ENCODE results near the gene CNOT4. TPM values are rescaled to one million over a fixed set of nuclear protein-coding genes. Genes with fewer than 3 reads are reported as not detected.

Gene CNOT4
- total and polyA plus RNA-seq, 2 experiments from 2014 or later, result 6.7 to 18.2 TPM

GRCh38 chr7:135541029-135541428 is 31.1 kb upstream of the CNOT4 start:
- H3K4me1 ChIP-seq (ENCODE audit: insufficient read depth), result no peaks in the 10 kb centered on the region
- H3K27ac ChIP-seq, result no peak overlapping the region
- no peak overlapping the region for H3K9ac ChIP-seq
- no peak for TF ChIP-seq EZH2phosphoT487 (IDR thresholded peaks at IDR 0.05; ENCODE audit: insufficient read depth, low read depth)
- in situ Hi-C loops (cut with MboI), result no loop called here
- no peaks in the 10 kb centered on the region for H3K79me2 ChIP-seq (ENCODE audit: insufficient read depth)
- no peak for DNase-seq
- H3K4me3 ChIP-seq, result no peak overlapping the region
- 83 to 85% methylated on average over 6 of the region's 6 CpGs for WGBS, 2 experiments (ENCODE audit: low coverage in 1 of 2, low lambda C conversion rate in 2 of 2, missing lambda C conversion rate in 2 of 2)
- no peaks in the 10 kb centered on the region for H4K20me1 ChIP-seq (ENCODE audit: insufficient read depth)
- no peak overlapping the region for H2AFZ ChIP-seq
- no peaks in the 10 kb centered on the region for H3K9me2 ChIP-seq (ENCODE audit: insufficient read depth)
- H3K36me3 ChIP-seq (ENCODE audit: low read depth), result no peaks in the 10 kb centered on the region
- H3K9me3 ChIP-seq (ENCODE audit: low read depth), result no peaks in the 10 kb centered on the region
- no peaks in the 10 kb centered on the region for H3F3A ChIP-seq (ENCODE audit: insufficient read depth)
- no peaks in the 10 kb centered on the region for H3K27me3 ChIP-seq (replicated peaks; ENCODE audit: insufficient read depth)
- H3K4me2 ChIP-seq (ENCODE audit: unreplicated experiment), result no peak overlapping the region

GRCh38 chr7:135539629-135540028 is 29.7 kb upstream of the CNOT4 start:
- no peak for TF ChIP-seq EZH2phosphoT487 (IDR thresholded peaks at IDR 0.05; ENCODE audit: insufficient read depth, low read depth)
- TF ChIP-seq EZH2 (IDR thresholded peaks at IDR 0.05; ENCODE audit: insufficient read depth, poor library complexity, severe bottlenecking), result no peak
- in situ Hi-C loops (cut with MboI), result no loop called here
- Histone ChIP-seq H3K9me3 (ENCODE audit: low read depth) (no peaks in the 10 kb centered on the region), H3F3A (ENCODE audit: insufficient read depth) (no peaks in the 10 kb centered on the region), H3K9me2 (ENCODE audit: insufficient read depth) (no peaks in the 10 kb centered on the region), H2AFZ (no peak overlapping the region), H3K4me2 (ENCODE audit: unreplicated experiment) (no peak overlapping the region), H3K27me3 (replicated peaks; ENCODE audit: insufficient read depth) (no peaks in the 10 kb centered on the region), H3K36me3 (ENCODE audit: low read depth) (no peaks in the 10 kb centered on the region), H3K9ac (no peak overlapping the region), H3K27ac (no peak overlapping the region), H3K4me3 (no peak overlapping the region), H3K79me2 (ENCODE audit: insufficient read depth) (no peaks in the 10 kb centered on the region), H3K4me1 (ENCODE audit: insufficient read depth) (no peaks in the 10 kb centered on the region), H4K20me1 (ENCODE audit: insufficient read depth) (no peaks in the 10 kb centered on the region)
- 35 to 40% methylated on average over 2 of the region's 2 CpGs for WGBS, 2 experiments (ENCODE audit: low coverage in 1 of 2, low lambda C conversion rate in 2 of 2, missing lambda C conversion rate in 2 of 2)
- no peak for DNase-seq

GRCh38 chr7:135538376-135538775 is 28.5 kb upstream of the CNOT4 start:
- Histone ChIP-seq H4K20me1 (ENCODE audit: insufficient read depth) (no peaks in the 10 kb centered on the region), H3K4me3 (no peak overlapping the region)

GRCh38 chr7:135537905-135538304 is 28.0 kb upstream of the CNOT4 start:
- Histone ChIP-seq H3K9ac (no peak overlapping the region), H3K9me2 (ENCODE audit: insufficient read depth) (no peaks in the 10 kb centered on the region), H3K27me3 (replicated peaks; ENCODE audit: insufficient read depth) (no peaks in the 10 kb centered on the region), H3F3A (ENCODE audit: insufficient read depth) (no peaks in the 10 kb centered on the region), H3K4me3 (no peak overlapping the region), H2AFZ (no peak overlapping the region), H3K36me3 (ENCODE audit: low read depth) (no peaks in the 10 kb centered on the region), H3K27ac (no peak overlapping the region), H3K4me1 (ENCODE audit: insufficient read depth) (no peaks in the 10 kb centered on the region), H3K9me3 (ENCODE audit: low read depth) (no peaks in the 10 kb centered on the region), H3K79me2 (ENCODE audit: insufficient read depth) (no peaks in the 10 kb centered on the region), H3K4me2 (ENCODE audit: unreplicated experiment) (no peak overlapping the region), H4K20me1 (ENCODE audit: insufficient read depth) (no peaks in the 10 kb centered on the region)
- in situ Hi-C loops (cut with MboI), result no loop called here
- TF ChIP-seq EZH2phosphoT487 (IDR thresholded peaks at IDR 0.05; ENCODE audit: insufficient read depth, low read depth) (no peak), EZH2 (IDR thresholded peaks at IDR 0.05; ENCODE audit: insufficient read depth, poor library complexity, severe bottlenecking) (no peak)
- no peak for DNase-seq

More at GRCh38 chr7:135538376-135538775, 28.5 kb upstream of the CNOT4 start:
- Histone ChIP-seq H3K27ac (no peak overlapping the region), H3K36me3 (ENCODE audit: low read depth) (no peaks in the 10 kb centered on the region), H3K79me2 (ENCODE audit: insufficient read depth) (no peaks in the 10 kb centered on the region), H3K4me1 (ENCODE audit: insufficient read depth) (no peaks in the 10 kb centered on the region), H3F3A (ENCODE audit: insufficient read depth) (no peaks in the 10 kb centered on the region), H3K4me2 (ENCODE audit: unreplicated experiment) (no peak overlapping the region), H3K9me3 (ENCODE audit: low read depth) (no peaks in the 10 kb centered on the region), H3K9me2 (ENCODE audit: insufficient read depth) (no peaks in the 10 kb centered on the region), H2AFZ (no peak overlapping the region), H3K27me3 (replicated peaks; ENCODE audit: insufficient read depth) (no peaks in the 10 kb centered on the region), H3K9ac (no peak overlapping the region)
- in situ Hi-C loops (cut with MboI), result no loop called here
- 5 to 9% methylated on average over 3 of the region's 3 CpGs for WGBS, 2 experiments (ENCODE audit: low coverage in 1 of 2, low lambda C conversion rate in 2 of 2, missing lambda C conversion rate in 2 of 2)
- DNase-seq, result no peak
- TF ChIP-seq EZH2 (IDR thresholded peaks at IDR 0.05; ENCODE audit: insufficient read depth, poor library complexity, severe bottlenecking) (no peak), EZH2phosphoT487 (IDR thresholded peaks at IDR 0.05; ENCODE audit: insufficient read depth, low read depth) (no peak)

GRCh38 chr7:135537453-135537852 is 27.6 kb upstream of the CNOT4 start:
- WGBS, 2 experiments (ENCODE audit: low coverage in 1 of 2, low lambda C conversion rate in 2 of 2, missing lambda C conversion rate in 2 of 2), result 77 to 85% methylated on average over 1 of the region's 1 CpG
- in situ Hi-C loops (cut with MboI), result no loop called here
- H3F3A ChIP-seq (ENCODE audit: insufficient read depth), result no peaks in the 10 kb centered on the region

More at GRCh38 chr7:135537453-135537852, 27.6 kb upstream of the CNOT4 start:
- H3K4me2 ChIP-seq (ENCODE audit: unreplicated experiment), result no peak overlapping the region
- DNase-seq, result no peak
- H4K20me1 ChIP-seq (ENCODE audit: insufficient read depth), result no peaks in the 10 kb centered on the region
- no peaks in the 10 kb centered on the region for H3K36me3 ChIP-seq (ENCODE audit: low read depth)
- no peak overlapping the region for H3K27ac ChIP-seq
- no peaks in the 10 kb centered on the region for H3K4me1 ChIP-seq (ENCODE audit: insufficient read depth)
- no peaks in the 10 kb centered on the region for H3K9me2 ChIP-seq (ENCODE audit: insufficient read depth)
- H2AFZ ChIP-seq, result no peak overlapping the region
- no peak overlapping the region for H3K4me3 ChIP-seq
- H3K27me3 ChIP-seq (replicated peaks; ENCODE audit: insufficient read depth), result no peaks in the 10 kb centered on the region
- H3K79me2 ChIP-seq (ENCODE audit: insufficient read depth), result no peaks in the 10 kb centered on the region
- TF ChIP-seq EZH2phosphoT487 (IDR thresholded peaks at IDR 0.05; ENCODE audit: insufficient read depth, low read depth) (no peak), EZH2 (IDR thresholded peaks at IDR 0.05; ENCODE audit: insufficient read depth, poor library complexity, severe bottlenecking) (no peak)
- no peaks in the 10 kb centered on the region for H3K9me3 ChIP-seq (ENCODE audit: low read depth)
- H3K9ac ChIP-seq, result no peak overlapping the region
